NCI-H748 (cell line): Measurements from ENCODE around the gene GIT2.
"Not testable (repeated sequence)": the region's sequence is repeated elsewhere in the genome, so short reads cannot be mapped to it uniquely, and the experiment has no call there.

Source experiments
- DNase-seq: peaks from one replicate; lab custom pipeline; 2025; ENCODE audit not compliant: unreplicated experiment; lab: John Stamatoyannopoulos, UW

The GIT2 gene

GRCh38 chr12:110005319-110005973 lies 9.3 kb upstream of the GIT2 start:
- DNase-seq: no peak

GRCh38 chr12:110004598-110004997 lies 8.4 kb upstream of the GIT2 start:
- no peak for DNase-seq

GRCh38 chr12:110002676-110003515 lies 6.7 kb upstream of the GIT2 start:
- DNase-seq: no peak

- DNase-seq: no peak
These were observed 5.4 kb upstream of the GIT2 start for GRCh38 chr12:110001596-110001995.

GRCh38 chr12:109999983-110000505 lies 3.9 kb upstream of the GIT2 start:
- DNase-seq: peak; percentile 16

- DNase-seq: no peak
These were observed 3.4 kb upstream of the GIT2 start for GRCh38 chr12:109999649-109999971.

- DNase-seq: peak; percentile 91
These were observed 2.9 kb upstream of the GIT2 start, which contains the start of gene ANKRD13A for GRCh38 chr12:109998904-109999648. ANKRD13A (plus strand) TSS chr12:109999430; CDS start chr12:109999689, 259 bp downstream.

- peak; percentile 15 for DNase-seq
These were observed 2.2 kb upstream of the GIT2 start for GRCh38 chr12:109998241-109998903.

- no peak for DNase-seq
These were observed 1.2 kb upstream of the GIT2 start for GRCh38 chr12:109997393-109997792.

GRCh38 chr12:109996483-109996853 lies 300 bp upstream of the GIT2 start:
- peak; percentile 49 for DNase-seq

- DNase-seq: no peak
These were observed 845 bp downstream of the GIT2 start for GRCh38 chr12:109995361-109995685.

- DNase-seq: no peak
These were observed 1.6 kb downstream of the GIT2 start for GRCh38 chr12:109994401-109995175.

- no peak for DNase-seq
These were observed 3.1 kb downstream of the GIT2 start for GRCh38 chr12:109993091-109993490.

GRCh38 chr12:109991586-109991985 lies 4.6 kb downstream of the GIT2 start:
- DNase-seq: no peak

- no peak for DNase-seq
These were observed 6.8 kb downstream of the GIT2 start for GRCh38 chr12:109989380-109989779.

- DNase-seq: no peak
These were observed 7.3 kb downstream of the GIT2 start for GRCh38 chr12:109988903-109989302.

- no peak for DNase-seq
These were observed 7.9 kb downstream of the GIT2 start for GRCh38 chr12:109988274-109988673.

GRCh38 chr12:109987615-109988014 lies 8.6 kb downstream of the GIT2 start:
- DNase-seq: no peak

- DNase-seq: not testable (repeated sequence)
These were observed 9.9 kb downstream of the GIT2 start for GRCh38 chr12:109986236-109986635.

- DNase-seq: no peak
These were observed 12.6 kb downstream of the GIT2 start for GRCh38 chr12:109983432-109984142.
